NCI-H128 (cell line): ENCODE data around the gene WDR90.
A peak's percentile ranks its signal among the peaks of the same experiment; 100 is the strongest.
"Not testable (repeated sequence)": the region's sequence is repeated elsewhere in the genome, so short reads cannot be mapped to it uniquely, and the experiment has no call there.

ENCODE experiments used
- DNase-seq: peaks from one replicate; lab custom pipeline; 2025; ENCODE audit not compliant: unreplicated experiment; lab: John Stamatoyannopoulos, UW

WDR90 gene

DNA sequence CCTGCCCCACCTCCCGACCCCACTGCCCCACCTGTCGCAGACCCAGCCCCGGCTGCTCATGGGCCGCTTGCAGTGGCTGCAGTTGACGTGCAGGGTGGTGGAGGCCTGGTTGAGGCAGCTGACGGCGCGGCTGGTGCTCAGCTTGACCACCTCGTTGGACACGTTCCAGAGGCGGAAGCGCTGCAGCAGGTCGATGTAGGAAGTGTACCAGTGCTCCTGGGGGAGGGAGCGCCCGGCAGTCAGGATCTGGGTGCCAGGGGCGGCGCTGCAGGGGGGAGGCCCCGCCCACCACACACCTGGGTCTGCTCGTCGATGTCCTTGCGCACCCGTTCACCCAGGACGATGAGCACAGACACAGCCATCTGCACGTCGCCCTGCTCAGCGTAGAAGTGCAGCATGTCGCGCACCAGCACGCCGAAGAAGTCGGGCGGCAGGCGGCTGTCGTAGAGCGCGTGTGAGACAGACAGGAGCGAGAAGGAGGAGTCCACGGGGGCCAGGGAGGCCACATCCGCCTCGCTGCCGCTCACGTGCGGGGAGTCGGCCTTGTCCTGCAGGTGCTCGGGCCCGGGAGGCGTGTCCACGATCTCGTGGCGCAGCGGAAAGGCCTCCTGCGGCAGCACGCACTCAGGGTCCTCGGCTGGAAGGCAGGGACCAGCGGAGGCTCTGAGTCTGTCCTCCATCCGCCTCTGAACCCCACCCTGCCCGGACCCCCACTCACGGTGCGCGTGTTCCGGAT lies 36.0 kb downstream of the WDR90 start:
- DNase-seq, result no peak

DNA sequence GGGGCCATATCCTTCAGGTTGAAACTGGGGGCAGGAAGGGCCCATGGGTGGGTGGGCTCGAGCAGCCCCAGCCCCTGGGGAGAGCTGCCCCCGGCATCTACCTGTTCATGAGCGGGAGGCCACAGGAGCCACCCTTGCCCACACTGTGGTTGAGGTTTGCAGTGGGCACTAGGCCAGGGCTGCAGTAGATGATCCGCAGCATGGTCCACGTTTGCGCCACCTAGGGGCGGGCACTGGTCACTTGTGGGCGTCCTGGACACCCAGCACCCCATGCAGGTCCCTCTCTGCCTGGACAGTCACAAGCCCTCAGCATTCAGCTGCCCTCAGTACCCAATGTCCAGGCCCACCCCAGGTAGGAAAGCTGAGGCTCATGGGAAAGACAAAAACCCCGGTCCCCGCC lies 36.8 kb downstream of the WDR90 start:
- no peak for DNase-seq

DNA sequence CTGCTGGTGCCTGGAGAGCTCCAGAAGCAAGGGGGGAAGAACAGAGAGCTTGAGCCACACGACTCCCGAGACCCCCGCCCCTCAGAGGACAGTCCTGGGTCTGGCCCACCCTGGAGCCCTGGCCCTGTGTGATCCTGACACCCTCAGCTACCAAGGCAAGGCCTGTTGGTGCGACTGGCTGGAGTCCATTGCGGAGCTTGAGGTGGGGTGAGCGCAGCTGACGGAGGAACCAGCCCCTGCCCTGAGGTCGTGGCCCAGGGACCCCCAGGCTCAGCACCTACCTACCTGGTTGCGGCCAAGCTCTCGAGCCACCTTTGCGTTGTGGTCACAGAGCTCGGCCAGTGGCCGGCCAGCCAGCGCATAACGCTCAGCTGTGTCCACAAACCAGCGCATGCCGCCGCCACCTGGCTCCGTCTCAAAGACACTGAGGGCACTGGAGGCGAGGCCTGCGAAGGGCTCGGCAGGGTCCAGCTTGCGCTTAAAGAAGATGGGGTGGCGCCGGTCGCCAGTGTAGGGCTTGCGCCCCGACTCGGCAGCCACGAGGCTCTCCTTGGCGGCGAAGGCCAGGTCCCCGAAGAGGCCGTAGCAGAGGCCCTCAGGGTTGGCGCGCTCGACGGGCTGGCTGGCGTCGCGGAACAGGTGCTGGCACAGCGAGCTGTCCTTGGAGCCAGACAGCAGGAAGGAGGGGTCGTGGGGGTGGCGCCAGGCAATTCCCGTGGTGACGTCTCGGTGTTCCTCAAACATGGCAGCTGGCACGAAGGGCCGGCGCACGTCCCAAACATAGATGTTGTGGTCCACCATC lies 37.5 kb downstream of the WDR90 start:
- DNase-seq, result no peak

DNA sequence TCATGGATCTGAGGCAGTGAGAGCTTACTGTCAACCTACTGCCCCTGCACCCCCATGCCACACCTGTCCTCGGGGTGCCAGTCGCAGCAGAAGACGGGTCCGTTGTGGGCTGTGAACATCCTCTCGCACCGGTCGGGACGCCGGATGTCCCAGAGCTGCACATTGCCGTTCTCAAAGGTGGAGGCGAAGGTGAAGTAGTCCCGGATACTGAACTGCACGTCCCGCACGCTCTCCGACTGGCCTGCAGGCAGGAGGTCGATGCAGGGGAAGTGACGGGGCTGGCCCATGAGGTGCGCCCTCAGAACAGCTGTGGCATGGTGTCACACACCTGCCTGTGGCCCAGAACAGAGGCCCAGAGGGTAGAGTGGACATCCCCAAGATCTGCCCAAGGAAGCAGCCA lies 38.3 kb downstream of the WDR90 start:
- no peak for DNase-seq

DNA sequence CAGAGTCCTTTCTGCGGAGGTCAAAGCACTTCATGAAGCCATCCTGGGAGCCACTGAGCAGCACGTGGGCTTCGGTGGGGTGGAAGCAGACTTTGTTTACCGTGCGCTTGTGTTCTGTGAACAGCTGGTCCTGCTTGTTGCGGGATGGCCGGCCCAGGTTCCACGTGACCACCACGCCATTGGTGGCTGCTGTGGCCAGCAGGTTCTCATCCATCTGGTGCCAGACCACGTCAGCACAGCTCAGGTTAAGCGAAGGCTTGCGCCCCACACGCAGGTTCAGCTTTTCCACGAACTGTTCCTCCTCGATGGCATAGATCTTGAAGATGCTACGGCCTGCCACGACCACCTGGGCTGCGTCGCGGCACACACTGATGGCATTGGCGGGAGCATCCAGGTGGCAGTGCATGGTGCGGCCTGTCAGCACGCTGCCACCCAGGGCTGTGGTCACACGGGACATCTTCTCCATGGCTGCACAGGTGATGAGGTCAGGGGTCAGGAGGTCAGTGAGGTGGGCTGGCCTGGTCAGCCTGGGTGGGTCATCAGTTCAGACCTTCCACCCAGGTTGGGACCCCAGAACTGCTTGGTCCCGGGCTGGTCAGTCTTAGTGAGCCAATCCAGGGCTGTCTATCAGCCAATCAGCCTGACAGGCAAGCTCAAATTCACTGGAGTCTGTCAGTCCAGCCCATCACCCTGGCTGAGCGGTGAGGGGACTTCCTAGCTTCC lies 40.2 kb downstream of the WDR90 start:
- DNase-seq, result no peak

DNA sequence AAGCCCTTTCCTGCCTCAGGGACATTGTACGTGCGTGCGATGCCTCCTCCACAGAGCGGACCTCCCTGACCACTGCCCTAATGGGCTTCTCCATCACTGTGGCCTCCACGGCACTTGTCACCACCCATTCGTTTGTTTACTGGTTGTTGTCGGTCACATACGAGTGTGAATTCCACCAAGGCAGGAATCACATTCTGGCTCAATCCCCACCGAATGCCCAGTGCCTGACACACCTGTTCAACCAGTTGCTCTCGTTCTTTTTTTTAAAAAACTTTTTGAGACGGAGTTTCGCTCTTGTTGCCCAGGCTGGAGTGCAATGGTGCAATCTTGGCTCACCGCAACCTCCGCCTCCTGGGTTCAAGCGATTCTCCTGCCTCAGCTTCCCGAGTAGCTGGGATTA lies 42.1 kb downstream of the WDR90 start:
- DNase-seq, result not testable (repeated sequence)

DNA sequence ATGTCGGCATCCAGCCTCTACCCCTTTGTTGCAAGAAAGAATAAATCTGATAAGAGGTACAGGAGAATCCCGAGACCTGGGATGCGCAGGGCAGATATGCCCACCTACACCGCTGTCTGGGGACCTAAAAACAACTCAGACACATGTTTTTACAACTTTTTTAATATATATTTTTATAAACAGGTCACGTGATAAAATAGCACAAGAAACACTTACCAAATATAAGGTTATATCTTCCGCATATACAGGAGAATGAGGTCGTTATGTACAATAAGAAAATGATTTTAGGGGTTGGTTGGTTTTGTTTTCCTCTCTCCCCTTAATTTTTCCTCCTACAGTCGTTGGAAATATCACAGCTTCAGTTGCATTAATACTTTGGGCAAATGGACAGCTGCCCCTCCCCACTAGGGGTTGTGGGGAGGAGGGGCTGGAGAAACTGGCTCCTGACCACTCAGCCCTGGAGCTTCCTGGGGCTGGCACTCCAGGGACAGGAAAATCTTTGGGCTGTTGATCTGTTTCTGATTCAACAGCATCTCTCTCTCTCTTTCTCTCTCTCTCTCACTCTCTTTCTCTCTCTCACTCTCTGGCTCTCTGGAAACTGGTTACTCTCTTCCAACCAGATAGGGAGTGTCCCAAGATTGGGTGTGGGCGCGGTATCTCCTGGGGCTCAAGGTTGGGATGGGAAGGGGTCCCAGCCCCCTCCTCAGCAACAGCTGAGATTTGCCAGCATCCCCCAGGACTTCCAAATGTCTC lies 43.4 kb downstream of the WDR90 start:
- DNase-seq, result no peak

DNA sequence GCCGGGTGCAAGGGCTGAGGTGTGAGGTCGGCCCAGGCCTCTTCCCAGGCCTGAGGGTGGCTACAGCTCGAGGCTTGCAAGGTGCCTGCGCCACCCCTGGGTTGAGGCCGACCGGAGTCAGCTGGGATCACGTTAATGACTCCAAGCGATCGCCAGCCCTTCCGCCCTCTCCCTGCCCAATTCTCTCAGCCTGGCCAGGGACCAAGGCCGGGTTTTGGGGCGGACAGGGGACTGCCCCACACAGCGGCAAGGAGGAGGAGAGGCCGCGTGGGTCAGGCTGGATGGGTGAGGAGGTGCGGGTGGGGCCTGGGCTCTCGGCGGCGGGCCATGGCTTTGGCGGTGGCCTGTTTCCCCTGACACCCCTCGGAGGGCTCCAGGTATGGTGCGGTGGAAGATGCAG lies 44.2 kb downstream of the WDR90 start:
- DNase-seq, result no peak

DNA sequence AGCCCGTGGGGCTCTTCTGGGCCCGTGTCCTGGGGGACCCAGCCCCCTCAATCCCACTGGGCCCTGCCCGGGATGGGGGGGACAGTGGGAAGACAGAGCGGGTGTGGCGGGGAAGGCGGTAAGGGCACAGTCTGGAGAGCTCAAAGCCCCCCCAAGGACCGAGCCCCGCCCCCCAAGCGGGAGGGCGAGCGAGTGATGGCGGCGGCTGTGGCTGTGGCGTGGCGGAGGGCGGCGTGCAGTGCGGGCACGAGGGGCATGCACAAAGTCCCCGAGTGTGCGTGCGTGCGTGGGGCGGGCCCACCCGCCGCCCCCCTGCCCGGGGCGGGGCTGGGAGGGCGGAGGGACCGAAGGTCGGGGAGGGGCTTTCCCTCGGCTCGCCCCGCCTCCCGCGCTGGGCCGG lies 44.6 kb downstream of the WDR90 start:
- DNase-seq, result no peak

DNA sequence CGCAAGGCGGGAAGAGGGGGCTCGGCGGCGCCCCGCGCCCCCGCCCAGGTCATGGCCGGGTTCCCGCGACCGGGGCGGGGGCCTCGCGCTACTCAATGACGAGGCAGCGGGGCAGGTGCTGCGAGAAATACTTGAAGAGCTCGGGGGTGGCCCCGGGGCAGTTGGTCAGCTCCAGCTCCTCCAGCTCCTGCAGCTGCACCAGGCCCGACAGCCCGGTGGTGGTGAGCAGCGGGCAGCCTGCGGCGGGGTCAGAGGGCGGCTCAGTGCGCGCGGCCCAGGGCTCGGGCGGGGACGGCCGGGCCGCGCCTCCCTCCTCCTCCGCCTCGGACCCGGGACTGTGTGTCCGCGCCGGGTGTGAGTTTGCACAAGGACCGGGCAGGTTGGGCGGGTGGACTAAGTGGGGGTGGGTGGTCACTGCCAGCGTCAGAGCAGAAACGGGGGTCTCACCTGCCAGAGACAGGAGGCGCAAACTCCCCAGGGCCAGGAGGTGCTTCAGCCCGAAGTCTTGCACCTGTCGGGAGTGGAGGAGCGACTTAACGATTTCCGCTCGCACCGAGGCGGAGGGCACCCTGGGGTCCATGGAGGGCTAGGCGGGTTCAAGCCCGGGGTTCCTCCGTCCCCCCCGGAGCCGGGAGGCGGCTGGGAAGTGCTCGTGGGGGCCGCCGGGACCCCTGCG lies 45.2 kb downstream of the WDR90 start:
- no peak for DNase-seq

DNA sequence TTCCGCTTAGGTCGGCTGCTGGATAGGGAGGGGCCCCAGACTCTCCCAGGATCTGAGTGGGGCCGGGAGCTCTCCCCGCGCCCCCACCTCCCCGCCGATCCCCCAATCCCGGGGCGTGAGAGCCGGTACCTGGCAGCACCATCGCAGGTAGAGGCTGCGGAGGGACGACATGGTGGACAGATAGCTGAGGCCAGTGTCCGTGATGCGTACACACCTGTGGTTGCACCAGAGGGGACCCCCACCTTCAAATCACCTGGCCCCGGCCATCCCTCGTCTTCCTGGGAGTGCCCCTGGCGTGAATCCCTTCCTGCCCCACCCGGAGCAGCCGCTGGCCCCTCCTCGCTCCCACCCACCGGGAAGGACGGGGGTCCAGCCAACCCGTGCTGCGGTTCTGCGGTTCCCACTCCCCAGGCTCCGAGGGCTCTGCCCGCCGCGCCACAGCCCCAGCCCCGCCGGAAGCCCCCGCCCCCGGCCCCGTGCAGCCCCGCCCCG lies 45.7 kb downstream of the WDR90 start:
- no peak for DNase-seq

DNA sequence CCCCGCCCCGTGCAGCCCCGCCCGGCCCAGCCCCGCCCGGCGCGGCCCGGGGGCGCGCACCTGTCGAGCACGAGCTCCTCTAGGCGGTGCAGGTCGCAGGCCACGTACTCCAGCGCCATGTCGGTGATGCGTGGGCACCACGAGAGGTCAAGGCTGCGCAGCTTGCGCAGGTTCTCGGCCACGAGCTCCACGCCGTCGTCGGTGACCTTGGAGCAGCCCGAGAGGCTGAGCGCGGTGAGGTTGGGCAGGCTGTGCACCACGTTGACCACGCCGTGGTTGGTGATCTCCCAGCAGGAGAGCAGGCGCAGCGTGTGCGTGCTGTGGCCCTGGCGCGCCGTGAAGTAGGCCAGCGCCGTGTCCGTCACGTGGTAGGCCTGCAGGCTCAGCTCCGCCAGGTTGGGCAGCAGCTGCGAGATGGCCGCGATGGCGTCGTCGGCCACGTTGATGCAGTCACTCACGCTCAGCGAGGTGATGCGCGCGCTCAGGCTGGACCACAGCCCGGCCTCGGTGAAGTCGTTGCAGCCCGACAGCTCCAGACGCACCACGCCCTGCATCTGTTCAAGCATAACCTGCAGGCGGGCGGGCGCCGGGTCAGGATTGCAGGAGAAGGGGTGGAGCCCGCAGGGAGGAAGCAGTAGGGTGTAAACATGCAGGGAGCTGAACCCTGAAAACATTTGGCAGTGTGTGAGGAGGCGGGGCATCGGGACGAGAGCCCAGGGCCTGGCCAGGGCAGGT lies 46.4 kb downstream of the WDR90 start:
- peak; percentile 65 for DNase-seq

DNA sequence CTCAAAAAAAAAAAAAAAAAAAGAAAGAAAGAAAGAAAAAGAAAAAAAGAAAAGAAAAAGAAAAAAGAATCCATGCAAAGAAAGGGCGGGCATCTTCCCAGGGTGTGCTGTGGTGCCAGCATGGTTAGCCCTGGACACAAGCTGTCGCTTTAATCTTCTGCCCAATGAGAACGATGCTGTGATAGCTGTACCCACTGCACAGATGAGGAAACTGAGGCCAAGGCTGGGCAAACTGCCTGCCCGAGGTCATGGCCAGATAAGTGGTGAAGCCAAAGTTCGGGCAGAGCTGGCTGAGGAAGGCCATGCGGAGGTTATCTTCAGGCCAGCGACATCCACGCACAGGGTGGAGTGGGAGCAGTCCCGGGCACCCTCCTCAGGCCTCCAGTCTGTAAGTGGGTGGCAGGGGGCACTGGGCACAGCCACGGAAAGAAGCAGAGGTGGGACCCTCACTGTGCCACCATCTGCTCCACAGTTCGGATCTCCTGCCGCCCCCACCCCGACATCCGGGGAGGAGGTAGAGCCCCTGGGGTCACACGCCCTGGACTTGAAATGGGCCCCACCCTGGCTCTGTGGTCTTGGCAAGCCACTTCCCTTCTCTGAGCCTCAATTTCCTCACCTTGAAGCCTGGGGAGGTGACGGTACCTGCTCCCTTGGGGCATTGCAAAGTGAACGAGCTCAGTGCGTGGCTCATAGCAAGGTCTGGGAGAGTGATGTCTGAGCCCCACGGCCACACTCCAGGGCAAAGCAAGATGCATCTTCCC lies 49.9 kb downstream of the WDR90 start:
- no peak for DNase-seq

DNA sequence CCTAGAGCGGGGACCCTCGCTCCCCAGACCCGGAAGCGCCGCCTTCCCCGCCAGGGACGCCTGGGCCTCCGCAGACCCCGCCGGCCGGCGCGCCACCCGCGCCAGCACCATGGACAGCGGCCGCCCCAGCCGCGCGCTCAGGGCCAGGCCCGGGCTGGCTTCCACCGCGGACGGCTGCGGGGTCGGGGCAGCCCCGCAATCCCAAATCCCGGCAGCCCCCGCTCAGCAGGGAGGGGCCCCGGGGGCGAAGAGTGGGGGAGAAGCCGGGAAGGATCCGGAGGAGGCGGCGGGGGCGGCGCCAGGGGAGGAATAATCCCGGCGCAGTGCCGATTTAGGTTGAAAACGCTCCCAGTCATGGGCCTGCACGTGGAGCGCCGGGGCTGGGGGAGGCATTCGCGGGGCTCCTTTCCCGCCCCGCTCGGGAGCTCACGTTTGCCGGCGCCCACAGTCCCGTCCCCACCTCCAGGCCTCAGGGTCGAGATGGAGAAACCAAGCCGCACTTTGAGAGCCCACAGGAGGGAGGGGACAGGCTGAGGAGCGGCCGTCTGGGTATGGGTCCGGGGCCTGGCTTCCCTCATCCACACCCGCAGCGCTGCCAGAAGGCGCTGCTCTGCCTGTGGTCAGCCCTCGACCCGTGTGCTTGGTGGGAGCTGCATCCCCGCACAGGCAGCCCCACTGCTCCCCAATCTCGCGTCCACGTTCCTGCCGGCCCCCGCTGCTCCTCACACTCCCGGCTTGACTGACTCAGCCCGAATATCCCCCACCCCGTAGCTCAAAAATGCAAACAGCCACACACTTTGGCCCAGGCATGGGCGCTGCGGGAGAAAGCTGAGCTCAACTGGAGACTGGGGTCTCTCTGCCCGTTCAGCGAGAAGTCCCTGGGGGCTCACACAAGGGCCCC lies 51.8 kb downstream of the WDR90 start:
- DNase-seq, result no peak

DNA sequence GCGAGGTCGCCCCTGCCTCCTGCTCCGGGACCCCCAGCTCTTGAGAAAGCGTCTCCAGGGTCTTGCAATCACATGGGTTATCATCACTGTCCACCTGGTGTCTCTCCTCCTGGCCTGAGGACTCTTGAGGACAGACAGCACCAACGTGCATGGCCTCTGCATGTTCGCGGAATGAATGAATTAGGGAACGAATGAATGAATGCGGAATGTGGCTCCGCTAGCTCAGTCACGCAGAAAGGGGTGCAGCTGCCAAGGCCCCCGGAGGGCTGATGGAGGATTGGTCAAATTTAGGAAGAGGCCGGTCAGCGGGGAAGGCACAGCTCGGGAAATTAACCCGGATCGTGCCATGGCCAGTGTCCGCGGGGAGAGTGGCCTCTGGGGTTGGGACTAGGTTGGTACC lies 53.2 kb downstream of the WDR90 start:
- DNase-seq, result no peak

DNA sequence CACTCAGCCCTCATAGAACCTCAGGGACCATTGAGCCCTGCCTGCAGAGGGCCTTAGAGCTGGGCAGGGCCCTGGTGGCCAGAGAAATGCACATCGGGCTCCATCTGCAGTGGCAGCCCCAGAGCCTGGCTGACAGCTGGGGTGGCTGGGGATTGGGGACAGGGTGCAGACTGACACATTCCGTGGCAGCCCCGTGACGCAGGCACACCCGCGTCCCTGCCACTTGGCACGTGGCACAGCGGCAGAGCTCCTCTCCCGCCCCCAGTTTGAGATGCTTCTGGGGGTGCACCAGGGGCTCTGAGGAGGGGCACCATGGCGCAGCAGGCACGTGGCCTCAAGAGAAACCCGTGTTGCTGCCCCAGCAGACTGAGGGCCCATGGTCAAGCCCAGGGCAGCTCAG lies 54.2 kb downstream of the WDR90 start:
- no peak for DNase-seq

DNA sequence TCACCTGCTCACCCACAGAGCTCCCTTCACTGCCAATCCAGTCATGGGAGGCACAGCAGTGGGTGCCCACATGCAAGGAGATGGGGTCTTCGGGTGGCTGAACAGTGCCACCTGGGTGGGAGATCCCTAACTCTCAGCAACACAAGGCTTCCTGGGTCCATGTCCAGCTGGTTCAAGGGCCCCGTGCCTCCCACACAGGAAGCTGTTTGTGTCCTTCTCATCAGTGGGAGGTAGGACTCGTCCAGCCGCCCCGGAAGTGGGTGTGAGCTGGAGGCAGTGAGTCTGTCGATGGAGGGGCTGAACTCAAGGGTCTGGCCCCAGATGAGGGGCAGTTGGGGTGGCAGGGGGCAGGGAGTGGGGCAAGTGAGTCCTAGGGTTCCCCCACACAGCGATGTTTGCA lies 54.9 kb downstream of the WDR90 start:
- DNase-seq, result no peak
